A673 (cell line): ENCODE measurements around the gene NR1D1.

ENCODE experiments used
- EZH2 ChIP-seq: fragments of 200-600 bp; sonication (generic); IDR thresholded peaks from 2 replicates; pipeline ENCODE4 v1.6.1; 2017; ENCODE audit warnings: borderline replicate concordance, low read depth, mild to moderate bottlenecking, mixed read lengths, antibody characterized with exemption, low read length; ENCODE audit not compliant: poor library complexity, severe bottlenecking
- TF ChIP-seq, protein P1 (sequence below): fragments of 300-800, 200-600 bp; sonication (generic); conservative IDR thresholded peaks from 2 replicates; pipeline ENCODE4 v1.5.1; 2017; ENCODE audit warnings: low read depth, mild to moderate bottlenecking, antibody characterized with exemption, low read length, moderate library complexity, mixed read lengths

DNA sequence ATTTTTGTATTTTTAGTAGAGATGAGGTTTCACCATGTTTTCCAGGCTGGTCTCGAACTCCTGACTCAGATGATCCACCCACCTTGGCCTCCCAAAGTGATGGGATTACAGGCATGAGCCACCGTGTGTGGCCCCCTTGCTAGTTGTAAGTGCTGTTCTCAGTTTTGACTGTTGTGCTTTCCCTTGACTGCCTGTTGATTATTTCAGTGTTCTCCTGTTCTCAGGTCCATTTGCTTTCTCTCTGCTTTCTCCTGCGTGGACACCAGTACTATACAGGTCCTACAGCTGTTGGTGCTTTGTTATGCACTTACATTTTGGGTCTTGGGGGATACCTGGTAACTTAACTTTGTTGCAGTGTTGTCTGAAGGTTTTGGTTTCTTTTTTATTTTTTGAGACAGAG is 48.1 kb upstream of the NR1D1 start:
- TF ChIP-seq, protein P1, sequence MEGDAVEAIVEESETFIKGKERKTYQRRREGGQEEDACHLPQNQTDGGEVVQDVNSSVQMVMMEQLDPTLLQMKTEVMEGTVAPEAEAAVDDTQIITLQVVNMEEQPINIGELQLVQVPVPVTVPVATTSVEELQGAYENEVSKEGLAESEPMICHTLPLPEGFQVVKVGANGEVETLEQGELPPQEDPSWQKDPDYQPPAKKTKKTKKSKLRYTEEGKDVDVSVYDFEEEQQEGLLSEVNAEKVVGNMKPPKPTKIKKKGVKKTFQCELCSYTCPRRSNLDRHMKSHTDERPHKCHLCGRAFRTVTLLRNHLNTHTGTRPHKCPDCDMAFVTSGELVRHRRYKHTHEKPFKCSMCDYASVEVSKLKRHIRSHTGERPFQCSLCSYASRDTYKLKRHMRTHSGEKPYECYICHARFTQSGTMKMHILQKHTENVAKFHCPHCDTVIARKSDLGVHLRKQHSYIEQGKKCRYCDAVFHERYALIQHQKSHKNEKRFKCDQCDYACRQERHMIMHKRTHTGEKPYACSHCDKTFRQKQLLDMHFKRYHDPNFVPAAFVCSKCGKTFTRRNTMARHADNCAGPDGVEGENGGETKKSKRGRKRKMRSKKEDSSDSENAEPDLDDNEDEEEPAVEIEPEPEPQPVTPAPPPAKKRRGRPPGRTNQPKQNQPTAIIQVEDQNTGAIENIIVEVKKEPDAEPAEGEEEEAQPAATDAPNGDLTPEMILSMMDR = no peak
- TF ChIP-seq EZH2 = no peak
